Calu3 (cell line): ENCODE data around the gene ELMO1. TPM values are rescaled to one million over a fixed set of nuclear protein-coding genes. Genes with fewer than 3 reads are reported as not detected.

ENCODE experiments used
- BruUV-seq: library from RNA; stranded (reverse); fragments of 400-500 nt; replicated peaks from 2 replicates; lab custom pipeline; 2021; lab: Mats Ljungman, UMichigan
- CTCF ChIA-PET: fragments of 300-600 bp; sonication (Branson Sonifier 250); formaldehyde crosslinking; loops from one replicate; lab custom pipeline; 2022; ENCODE audit warnings: antibody characterized with exemption; lab: Charles Lee
- DNase-seq: peaks from one replicate; pipeline ENCODE4 v3.0.0; 2022
- H3K27ac Mint-ChIP-seq: one replicate; pipeline ENCODE4 v1.8.0; 2022; ENCODE audit warnings: mixed read lengths; ENCODE audit not compliant: unreplicated experiment
- H3K27me3 Mint-ChIP-seq: one replicate; pipeline ENCODE4 v1.8.0; 2022; ENCODE audit warnings: mixed read lengths; ENCODE audit not compliant: unreplicated experiment
- H3K36me3 Mint-ChIP-seq: one replicate; pipeline ENCODE4 v1.8.0; 2022; ENCODE audit warnings: mild to moderate bottlenecking, moderate library complexity, mixed read lengths; ENCODE audit not compliant: insufficient read depth, unreplicated experiment
- H3K4me1 Mint-ChIP-seq: one replicate; pipeline ENCODE4 v1.8.0; 2022; ENCODE audit warnings: mild to moderate bottlenecking, low read depth, mixed read lengths; ENCODE audit not compliant: unreplicated experiment
- H3K4me3 Mint-ChIP-seq: one replicate; pipeline ENCODE4 v1.8.0; 2022; ENCODE audit warnings: mild to moderate bottlenecking, low read depth, moderate library complexity, mixed read lengths; ENCODE audit not compliant: unreplicated experiment
- H3K9me3 Mint-ChIP-seq: one replicate; pipeline ENCODE4 v1.8.0; 2022; ENCODE audit warnings: low read depth, mixed read lengths; ENCODE audit not compliant: unreplicated experiment
- intact Hi-C: fragments of 100-400 bp; cut with micrococcal nuclease; formaldehyde crosslinking; loops from one replicate; pipeline ENCODE4 v1.10.0; 2022; ENCODE audit not compliant: unreplicated experiment
- total RNA-seq: library from RNA; stranded (reverse); gene quantifications from 2 replicates; pipeline ENCODE4 v1.2.3, GENCODE V29; 2022
- TF ChIP-seq, protein P1 (sequence below): fragments of 200-600 bp; IDR thresholded peaks from one replicate; pipeline ENCODE4 v1.8.0; 2022; ENCODE audit warnings: antibody characterized with exemption; ENCODE audit not compliant: unreplicated experiment

ELMO1 gene
- total RNA-seq, 1 experiment from 2014 or later = not detected

- no peaks in the 10 kb centered on the region for H3K4me1 Mint-ChIP-seq
- no peak overlapping the region for H3K27ac Mint-ChIP-seq
- BruUV-seq = no TSS peak
- no peaks in the 10 kb centered on the region for H3K36me3 Mint-ChIP-seq
- intact Hi-C loops = no loop called here
- H3K27me3 Mint-ChIP-seq = peaks cover 14% of the 10 kb centered on the region
- no peaks in the 10 kb centered on the region for H3K9me3 Mint-ChIP-seq
- CTCF ChIA-PET = no interaction called here
- TF ChIP-seq, protein P1, sequence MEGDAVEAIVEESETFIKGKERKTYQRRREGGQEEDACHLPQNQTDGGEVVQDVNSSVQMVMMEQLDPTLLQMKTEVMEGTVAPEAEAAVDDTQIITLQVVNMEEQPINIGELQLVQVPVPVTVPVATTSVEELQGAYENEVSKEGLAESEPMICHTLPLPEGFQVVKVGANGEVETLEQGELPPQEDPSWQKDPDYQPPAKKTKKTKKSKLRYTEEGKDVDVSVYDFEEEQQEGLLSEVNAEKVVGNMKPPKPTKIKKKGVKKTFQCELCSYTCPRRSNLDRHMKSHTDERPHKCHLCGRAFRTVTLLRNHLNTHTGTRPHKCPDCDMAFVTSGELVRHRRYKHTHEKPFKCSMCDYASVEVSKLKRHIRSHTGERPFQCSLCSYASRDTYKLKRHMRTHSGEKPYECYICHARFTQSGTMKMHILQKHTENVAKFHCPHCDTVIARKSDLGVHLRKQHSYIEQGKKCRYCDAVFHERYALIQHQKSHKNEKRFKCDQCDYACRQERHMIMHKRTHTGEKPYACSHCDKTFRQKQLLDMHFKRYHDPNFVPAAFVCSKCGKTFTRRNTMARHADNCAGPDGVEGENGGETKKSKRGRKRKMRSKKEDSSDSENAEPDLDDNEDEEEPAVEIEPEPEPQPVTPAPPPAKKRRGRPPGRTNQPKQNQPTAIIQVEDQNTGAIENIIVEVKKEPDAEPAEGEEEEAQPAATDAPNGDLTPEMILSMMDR = no peak
- no peak overlapping the region for H3K4me3 Mint-ChIP-seq
- DNase-seq = no peak
Measured at GRCh38 chr7:37432281-37432920, 16.3 kb downstream of the ELMO1 start.

DNA sequence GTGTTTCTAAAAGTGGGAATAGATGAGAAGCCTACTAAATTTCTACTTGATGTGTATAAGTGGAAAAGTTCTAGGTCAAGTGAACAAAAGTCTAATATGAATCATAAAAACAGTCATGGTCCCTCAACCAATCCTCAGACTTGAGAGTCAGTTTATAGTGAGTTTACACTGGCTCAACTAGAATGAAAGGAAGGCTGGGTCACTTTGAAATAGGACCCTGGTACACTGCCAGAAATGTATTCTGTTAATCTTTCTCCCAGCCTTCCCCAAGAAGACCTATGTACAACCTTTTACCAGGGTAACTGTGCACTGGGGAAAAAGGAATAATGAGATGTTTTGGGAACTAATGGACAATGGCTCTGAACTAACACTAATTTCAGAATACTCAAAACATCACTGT is 17.3 kb downstream of the ELMO1 start:
- Mint-ChIP-seq H3K36me3 (no peaks in the 10 kb centered on the region), H3K9me3 (no peaks in the 10 kb centered on the region), H3K4me3 (no peak overlapping the region), H3K27ac (no peak overlapping the region), H3K27me3 (peaks cover 14% of the 10 kb centered on the region), H3K4me1 (no peaks in the 10 kb centered on the region)
- no peak for DNase-seq
- TF ChIP-seq, protein P1 = no peak
- BruUV-seq = no TSS peak
- CTCF ChIA-PET = no interaction called here
- intact Hi-C loops = no loop called here

DNA sequence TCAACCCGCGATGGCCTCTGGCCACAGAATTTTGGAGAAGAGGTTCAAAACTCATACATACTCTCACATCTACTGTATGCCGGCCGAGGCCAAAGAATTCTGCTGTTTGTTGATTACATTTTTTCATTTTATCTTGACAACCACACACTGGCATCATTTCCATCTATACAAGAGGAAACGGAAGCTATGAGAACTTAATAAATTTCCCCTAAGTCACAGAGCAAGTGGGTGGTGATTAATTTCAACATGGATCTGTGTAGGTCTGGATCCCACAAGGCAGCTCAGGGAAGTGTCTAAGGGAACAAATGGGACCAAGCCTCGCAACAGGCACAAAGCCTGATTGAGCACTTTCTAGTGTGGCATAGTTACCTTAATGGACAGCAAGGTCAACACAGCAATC is 18.0 kb downstream of the ELMO1 start:
- CTCF ChIA-PET = no interaction called here
- no peak overlapping the region for H3K27ac Mint-ChIP-seq
- no peaks in the 10 kb centered on the region for H3K36me3 Mint-ChIP-seq
- H3K4me1 Mint-ChIP-seq = no peaks in the 10 kb centered on the region
- H3K9me3 Mint-ChIP-seq = no peaks in the 10 kb centered on the region
- H3K27me3 Mint-ChIP-seq = peaks cover 14% of the 10 kb centered on the region
- no peak overlapping the region for H3K4me3 Mint-ChIP-seq
- intact Hi-C loops = no loop called here
- no TSS peak for BruUV-seq
- DNase-seq = no peak
- TF ChIP-seq, protein P1 = no peak

- BruUV-seq = no TSS peak
- intact Hi-C loops = no loop called here
- CTCF ChIA-PET = no interaction called here
Measured at GRCh38 chr7:37430171-37430570, 18.5 kb downstream of the ELMO1 start.

More at GRCh38 chr7:37430171-37430570, 18.5 kb downstream of the ELMO1 start:
- Mint-ChIP-seq H3K4me1 (no peaks in the 10 kb centered on the region), H3K27me3 (peaks cover 13% of the 10 kb centered on the region), H3K4me3 (no peak overlapping the region), H3K27ac (no peak overlapping the region), H3K36me3 (no peaks in the 10 kb centered on the region), H3K9me3 (no peaks in the 10 kb centered on the region)
- TF ChIP-seq, protein P1 = no peak
- DNase-seq = no peak
